NCI-H510A (cell line): Measurements from ENCODE around the gene TBC1D22A.

Experiments
- DNase-seq: peaks from one replicate; lab custom pipeline; 2025; lab: John Stamatoyannopoulos, UW

Gene TBC1D22A

DNA sequence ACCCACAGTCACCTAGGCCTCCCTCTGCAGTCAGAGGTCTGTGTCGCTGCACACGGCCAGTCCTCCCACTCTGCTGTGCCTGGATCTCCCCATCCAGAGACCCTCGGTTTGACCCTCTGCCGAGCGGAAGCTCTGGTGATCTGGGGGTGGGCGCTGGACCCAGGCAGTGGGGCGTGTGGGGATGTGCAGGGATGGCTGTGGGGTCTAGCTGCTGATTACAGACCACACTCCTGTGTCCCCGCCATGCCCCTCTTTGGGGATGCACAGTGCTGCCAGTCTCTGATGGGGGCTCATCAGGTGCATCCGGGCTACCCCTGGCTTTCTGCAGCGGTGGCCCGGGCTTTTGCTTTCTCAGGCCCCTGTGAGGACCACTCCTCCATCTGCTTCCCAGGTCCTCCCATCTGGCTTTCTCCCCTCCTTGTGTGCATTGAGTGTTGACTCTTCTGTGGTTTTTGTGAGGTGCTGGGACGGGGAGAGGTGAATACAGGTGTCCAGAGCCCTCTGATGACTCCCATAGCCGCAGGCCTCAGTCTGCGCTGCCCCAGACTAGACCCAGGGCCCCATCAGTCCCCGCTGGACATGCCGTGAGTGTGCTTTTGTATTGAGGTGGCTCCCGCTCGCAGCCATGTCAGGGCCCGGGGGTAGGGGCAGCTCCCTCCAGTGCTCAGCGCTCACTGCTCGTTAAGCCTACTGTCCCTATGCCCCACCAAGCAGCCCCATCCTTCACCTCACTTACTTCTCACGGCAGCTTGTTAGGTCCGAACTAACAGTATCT, 251.6 kb downstream of the TBC1D22A start:
- no peak for DNase-seq

GRCh38 chr22:47014636-47015345, 252.3 kb downstream of the TBC1D22A start:
- DNase-seq = no peak

DNA sequence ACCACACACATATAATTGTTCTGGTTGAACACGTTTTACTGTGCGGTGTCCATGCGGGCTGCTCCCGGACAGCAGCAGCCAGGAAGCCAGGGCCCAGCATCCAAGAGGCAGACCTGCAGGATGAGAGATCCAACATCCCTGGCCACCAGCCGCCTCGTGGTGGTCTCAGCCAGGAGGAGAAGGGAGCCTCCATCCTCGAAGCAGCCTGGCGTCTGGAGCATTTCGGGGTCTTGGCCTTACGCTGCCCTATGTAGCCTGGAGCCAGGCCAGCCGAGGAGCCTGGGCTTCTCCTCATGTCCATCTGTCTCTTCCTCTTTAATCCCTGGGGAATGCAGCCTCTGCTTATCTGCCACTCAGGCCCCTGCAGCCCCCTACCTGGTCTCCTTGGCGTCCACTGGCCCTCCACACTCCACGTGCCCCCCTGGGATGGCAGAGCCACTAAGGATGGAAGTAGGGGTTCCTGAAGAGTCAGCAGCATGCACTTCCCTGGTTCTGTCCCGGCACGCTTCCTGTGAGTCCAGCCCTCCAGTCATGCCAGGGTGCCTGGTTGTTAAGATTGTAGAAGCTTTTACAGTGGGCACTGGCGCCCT, 253.2 kb downstream of the TBC1D22A start:
- DNase-seq = no peak

GRCh38 chr22:47016631-47017030, 254.2 kb downstream of the TBC1D22A start:
- no peak for DNase-seq

DNA sequence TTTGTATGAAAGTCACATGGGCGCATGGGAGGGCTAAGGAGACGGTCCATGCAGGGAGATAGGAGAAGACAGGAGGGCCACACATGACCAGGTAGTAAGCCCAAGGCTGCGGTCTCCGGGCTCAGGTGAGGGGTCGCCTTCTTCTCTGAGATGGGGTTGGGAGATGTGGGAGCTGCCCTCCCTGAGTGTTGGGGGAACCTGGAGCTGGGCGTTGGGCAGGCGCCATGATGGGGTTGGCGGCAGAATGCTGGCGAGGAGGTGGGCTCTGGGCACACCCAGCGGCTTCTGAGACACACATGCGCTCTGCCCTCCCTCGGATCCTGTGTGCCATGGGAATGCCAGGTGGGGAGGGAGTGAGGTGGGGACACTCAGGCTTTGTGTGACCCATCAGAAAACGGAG, 254.8 kb downstream of the TBC1D22A start:
- DNase-seq = no peak

GRCh38 chr22:47018010-47018910, 255.8 kb downstream of the TBC1D22A start:
- DNase-seq = no peak

DNA sequence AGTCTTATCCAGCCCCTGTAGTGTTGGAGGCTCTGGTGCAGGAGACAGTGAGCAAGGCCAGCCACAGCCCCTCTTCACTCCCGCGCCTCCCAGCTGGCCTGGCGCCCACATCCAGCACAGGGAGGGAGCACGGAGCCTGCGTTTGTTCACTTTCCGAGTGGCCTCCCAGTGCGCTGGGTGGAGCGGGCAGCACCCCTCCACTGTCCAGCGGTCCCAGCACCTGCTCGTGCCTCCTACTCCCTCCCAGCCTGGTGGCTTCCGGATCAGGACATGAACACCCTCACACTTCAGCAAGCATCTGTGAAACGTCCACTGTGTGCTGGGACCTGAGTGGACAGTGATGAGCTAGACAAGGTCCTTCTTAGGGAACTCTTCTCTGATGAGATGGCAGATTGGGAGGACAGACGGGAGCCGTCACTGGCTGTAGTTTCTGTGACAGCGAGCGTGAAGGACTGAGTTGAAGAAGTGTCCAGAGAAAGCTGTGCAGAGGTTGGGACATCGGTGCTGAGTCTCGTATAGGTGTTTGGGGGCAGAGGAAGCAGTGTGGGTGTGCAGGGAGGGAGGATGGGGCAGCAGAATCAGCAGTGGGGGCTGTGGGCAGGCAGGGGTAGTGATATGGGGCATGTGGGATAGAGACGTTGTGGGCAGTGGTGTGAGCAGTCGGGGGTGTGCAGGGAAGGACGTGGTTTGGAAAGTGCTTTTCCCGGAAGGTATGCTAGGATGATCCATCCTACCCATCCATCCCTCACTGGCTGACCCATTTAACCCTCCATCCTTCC, 256.8 kb downstream of the TBC1D22A start:
- no peak for DNase-seq

DNA sequence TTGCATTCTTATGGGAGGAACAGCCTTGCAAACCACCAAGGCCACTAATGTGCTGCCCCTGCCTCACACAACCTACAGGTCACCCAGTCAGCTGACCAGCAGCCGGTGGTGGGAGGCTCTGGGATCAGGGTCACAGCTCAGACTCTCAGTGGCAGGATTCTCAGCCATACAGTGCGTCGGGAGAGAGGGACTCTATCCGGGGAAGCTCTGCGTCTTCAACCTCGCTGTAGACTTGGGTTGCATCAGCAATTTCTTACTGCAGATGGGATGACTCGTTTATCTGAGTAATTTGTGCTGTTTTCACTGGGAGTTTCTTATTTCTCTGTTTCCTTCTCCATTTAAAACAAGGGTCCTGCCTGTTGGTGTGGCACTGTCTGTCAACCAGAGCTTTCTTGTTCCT, 257.7 kb downstream of the TBC1D22A start:
- DNase-seq = no peak

GRCh38 chr22:47021371-47022074, 259.1 kb downstream of the TBC1D22A start:
- no peak for DNase-seq

- no peak for DNase-seq
Measured at GRCh38 chr22:47022075-47022473, 259.6 kb downstream of the TBC1D22A start.

- DNase-seq = no peak
Measured at GRCh38 chr22:47022475-47022874, 260.0 kb downstream of the TBC1D22A start.

- DNase-seq = no peak
Measured at GRCh38 chr22:47023871-47024270, 261.4 kb downstream of the TBC1D22A start.

DNA sequence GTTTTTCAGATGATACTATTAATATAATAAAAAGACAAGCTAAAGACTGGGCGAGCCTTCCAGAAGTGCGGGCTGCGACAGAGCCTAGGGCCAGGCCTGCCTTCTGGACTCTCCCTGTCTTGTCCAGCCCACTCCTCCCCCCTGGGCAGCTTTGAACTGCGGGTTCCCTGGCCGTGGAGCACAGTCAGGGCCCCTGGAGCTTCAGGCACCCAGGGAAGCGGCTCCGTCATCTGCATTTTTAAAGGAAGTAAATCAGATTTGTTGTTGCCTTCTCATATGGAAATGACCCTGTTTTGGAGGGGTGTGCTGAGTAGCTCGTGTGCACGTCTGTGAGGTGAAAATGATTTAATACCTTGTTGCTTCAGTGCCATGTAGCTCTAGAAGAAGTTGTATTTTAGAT, 265.3 kb downstream of the TBC1D22A start:
- no peak for DNase-seq

DNA sequence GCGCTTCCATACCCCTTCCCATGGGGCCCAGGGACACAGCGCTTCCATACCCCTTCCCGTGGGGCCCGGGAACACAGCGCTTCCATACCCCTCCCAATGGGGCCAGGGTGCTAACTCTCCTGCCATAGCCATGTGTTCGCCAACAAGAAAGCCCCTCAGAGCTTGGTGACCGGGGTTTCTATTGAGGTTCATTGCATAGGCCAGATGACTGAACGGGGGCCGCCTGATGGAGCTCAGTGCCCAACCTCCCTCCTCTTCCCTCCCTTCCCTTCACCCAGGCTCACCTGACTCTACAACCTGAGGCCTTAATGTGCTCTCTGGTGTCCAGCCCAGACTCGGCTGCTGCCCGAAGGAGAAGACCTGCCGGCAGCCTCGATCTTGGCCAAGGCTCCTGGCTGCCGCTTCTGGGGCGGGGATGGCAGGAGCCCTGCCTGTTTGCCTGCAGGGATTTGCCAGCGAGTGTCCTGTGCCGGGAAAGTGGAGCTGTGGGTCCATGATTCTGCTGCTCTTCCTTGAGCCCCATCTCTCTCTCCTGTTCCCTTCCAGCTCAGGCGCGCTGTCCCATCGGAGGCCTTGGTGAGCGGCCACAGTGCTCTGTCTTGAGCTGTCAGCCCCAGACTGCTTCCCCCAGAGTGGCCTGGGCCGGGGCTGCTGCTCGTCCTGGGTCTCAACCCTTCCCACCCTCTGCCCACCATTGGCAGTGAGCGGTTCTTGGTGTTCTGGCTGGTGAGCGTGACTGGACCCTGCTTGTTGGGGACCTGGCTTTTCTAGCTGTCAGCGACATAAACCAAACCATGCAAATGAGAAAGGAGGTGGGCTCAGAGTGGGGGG, 267.0 kb downstream of the TBC1D22A start:
- DNase-seq = no peak

DNA sequence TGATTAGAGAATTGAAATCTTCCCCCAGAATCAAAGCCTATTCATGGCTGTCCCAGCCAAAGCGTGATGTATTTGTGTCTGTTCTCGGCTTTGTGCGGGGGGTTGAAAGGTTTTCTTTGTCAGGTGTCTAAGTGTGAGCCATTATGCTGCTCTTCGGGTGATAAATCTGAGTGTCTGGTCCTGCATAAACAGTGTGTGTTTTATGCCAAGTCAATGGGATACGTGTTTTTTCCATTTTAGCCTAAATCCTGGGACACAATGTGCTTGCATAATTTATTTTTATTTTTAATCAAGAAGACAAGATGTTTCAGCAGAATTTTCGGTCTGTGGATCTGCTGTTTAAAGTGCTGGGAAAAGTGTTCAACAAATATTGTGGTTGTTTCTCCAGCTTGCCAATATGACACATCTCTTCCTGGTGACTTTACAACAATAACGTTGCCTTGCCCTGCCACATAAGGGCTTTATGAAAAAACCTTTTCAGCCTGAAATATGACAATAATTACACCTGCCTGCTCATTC, 267.8 kb downstream of the TBC1D22A start:
- no peak for DNase-seq

- DNase-seq = no peak
Measured at GRCh38 chr22:47030881-47031627, 268.6 kb downstream of the TBC1D22A start.

DNA sequence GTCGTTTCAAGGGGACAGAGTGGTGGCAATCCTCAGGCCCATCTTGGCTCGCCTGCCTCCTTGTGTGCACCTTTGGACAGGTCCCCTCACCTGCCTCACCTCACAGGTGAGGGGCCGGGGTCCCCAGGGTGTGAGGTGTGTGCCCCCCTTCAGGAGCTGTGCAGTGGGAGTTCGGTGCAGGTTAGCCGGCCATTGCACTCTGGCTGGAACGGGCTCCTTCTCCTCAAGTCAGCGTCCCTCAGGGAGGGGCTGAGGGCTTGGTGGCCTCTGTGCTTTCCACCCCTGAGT, 269.1 kb downstream of the TBC1D22A start:
- no peak for DNase-seq

DNA sequence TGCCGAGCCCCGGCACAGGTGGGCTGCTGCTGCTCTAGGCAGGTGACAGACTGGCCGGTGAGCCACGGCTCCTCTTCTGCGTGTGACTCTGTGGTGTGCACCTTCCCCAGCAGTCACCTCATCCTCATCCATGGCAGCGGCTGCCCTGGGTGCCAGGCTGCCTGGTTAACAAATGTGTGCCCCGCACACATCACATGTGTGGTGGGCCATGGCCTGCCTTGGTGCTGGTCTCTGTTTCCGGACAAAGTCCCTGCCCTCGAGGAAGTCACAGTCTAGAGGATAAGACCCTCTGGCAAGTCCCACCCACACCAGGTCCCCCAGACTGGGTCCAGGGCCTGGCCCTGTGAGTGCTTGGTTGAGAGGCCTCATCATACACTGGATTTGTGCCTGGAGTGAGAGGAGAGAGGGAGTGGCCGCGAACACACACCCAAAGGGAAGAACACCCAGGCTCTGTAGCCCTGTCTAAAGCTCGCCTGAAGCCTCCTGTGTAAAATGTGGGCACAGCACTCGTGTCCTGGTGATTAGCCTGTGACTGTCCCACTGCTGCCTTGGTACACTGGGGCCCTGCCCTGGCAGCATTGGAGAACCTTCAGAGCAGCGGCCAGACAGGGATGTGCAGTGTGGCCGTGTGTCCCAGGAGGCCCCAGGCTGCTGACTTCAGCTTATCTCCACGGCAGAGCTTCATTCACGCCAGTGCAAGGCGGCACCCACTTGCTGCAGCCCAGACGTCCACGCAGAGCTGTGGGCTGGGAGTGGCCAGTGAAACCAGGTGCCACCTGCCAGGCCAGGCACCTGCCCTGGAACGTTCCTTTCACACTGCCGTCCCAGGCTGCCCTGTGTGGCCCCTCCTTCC, 269.9 kb downstream of the TBC1D22A start:
- DNase-seq = no peak
